HG02798 (cell line): ENCODE results near the gene IFNA16.
"Not testable (repeated sequence)": the region's sequence is repeated elsewhere in the genome, so short reads cannot be mapped to it uniquely, and the experiment has no call there.

Experiments used
- ATAC-seq: cut with Tn5 transposase; IDR thresholded peaks from one replicate; pipeline ENCODE4 v1.9.1; 2021; ENCODE audit warnings: mild to moderate bottlenecking; ENCODE audit not compliant: unreplicated experiment, poor library complexity

The IFNA16 gene

GRCh38 chr9:21217211-21217610, at the start of gene IFNA16:
Gene IFNA16 (minus strand): TSS chr9:21217311. CDS start chr9:21217305, 6 bp downstream.
- not testable (repeated sequence) for ATAC-seq

GRCh38 chr9:21265421-21266189, 48.5 kb upstream of the IFNA16 start:
- no peak for ATAC-seq

GRCh38 chr9:21255538-21256212, 38.6 kb upstream of the IFNA16 start:
- peak; percentile 36 for ATAC-seq

DNA sequence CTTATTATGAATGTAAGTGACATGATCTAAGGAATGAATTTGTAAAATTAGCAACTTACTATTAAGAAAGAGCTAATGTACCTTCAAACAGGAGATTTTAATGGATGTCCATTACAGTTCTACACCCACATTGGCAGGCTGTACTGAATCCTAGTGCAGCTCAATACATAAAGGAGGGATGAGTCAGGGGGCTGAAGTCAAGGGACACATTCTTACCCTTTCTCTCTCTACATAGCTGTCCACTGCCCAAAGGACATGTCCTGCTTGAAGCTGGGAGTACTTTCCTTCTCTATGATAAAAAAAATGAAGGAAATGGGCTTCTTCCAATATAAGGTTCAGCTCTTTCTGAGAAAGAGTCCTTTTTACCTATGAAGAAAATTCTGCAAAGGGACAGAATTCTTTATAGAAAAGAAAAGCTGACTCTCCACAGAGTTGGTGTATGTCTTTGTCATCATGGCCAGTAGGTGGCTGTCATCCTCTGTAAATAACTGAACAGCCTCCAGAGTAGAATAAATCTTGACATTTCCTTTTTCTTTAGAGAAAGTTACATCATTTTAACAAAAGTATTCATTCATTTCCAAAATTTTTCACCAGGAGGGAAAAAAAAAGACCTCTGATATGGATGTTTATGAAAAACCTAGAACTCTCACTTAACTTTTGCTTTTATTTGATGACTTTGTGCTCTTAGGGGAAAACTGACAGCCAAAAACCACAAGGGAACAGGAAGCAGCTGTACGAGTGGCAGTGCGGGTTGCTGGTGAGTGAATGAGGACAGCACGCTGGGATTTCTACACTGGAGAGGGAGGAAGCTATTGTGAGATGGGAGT, 35.8 kb upstream of the IFNA16 start:
- ATAC-seq = peak; percentile 75

DNA sequence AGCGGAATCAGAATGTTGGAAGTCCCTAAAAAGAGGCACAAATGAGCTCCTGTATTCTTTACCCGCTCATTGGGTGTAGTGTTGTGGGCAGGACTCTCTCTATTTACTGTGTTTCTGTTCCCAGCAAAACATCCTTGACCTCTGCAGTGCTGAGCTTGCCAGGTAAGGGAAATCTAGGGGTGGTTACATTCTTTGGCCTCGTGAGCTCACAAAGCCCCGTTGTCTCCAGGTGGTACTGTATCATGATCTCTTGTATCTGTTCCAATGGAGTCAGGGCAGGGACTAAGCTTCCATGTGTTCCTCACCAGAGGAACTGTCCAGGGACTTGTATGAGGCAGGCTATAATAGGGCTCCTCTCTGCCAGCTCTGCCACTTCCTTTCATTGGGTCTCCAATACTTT, 34.5 kb upstream of the IFNA16 start:
- no peak for ATAC-seq

DNA sequence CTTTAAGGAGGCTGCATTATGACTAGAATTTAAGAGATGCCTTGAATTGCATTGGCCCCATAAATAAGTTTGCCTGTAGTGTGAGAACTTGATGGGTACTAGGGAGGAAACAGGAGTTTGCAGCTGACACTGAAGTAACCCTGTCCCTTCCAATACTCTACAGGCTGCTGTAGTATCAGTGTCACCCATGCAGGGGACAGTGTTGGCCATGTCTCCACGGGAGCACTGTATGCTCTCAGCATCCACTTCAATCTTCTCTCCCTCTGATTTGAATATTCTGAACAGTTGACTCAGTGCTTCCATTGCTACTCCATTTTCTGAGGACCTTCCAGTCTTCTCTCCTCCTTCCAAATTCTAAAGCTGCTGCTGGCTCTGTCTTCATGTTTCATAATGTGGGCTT, 34.1 kb upstream of the IFNA16 start:
- ATAC-seq = no peak

GRCh38 chr9:21244836-21245235, 27.7 kb upstream of the IFNA16 start:
- ATAC-seq = no peak

GRCh38 chr9:21239911-21240310, 22.8 kb upstream of the IFNA16 start, which contains the start of gene IFNA14:
Gene IFNA14 (minus strand): TSS chr9:21240005. CDS start chr9:21239935, 70 bp downstream.
- no peak for ATAC-seq

DNA sequence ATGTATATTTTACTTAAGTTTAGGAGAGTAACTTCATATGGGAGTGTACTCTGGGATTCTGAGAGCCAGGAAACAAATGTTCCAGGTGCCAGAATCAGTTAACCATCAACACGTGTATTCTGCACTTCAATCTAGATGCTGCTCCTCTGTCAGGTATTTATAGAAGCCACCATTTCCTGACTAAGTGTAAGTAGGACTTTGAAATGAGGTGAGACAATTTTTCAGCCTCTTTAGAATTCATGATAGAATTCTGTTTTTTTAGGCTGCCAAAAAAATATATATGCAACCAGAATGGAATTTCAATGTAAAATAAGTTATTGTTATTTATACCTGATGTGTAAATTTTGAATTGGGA, 19.2 kb upstream of the IFNA16 start:
- ATAC-seq = not testable (repeated sequence)

DNA sequence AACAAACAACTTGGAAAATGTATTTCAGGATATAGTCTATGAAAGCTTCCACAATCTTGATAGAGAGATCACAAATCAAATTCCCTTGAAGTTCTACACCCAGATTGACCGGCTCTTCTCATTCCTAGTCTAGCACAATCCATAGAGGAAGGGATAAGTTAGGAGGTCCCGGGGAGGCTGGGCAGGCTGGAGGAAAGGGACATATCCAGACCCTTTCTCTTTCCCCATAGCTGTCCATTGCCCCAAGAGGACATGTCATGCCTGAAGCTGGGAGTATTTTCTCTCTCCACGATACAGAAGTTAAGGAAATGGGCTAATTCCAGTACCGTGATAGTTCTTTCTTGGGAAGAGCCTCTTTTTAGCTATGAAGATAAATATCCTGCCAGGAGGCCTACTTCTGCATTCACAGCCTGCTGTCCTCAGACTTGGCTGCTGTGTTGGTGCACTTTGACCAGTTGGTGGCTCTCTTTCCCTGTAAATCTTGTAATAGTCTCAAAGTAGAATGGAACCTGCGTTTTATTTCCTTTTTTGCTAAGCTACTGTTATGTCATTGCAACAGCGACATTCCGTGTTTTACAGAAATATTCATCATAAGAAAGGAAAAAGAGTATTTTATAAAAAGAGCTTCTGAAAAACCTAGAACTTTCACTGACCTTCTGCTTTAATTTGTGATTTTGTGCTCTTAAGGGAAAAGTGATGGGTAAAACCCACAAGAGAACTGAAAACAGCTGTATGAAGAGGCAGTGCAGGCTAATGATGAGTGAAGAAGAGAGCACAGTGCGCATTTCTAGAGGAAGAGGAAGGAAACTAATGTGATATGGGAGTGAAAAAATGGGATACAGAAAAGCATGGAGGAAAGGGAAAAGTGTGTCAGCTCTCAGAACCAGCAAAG, 18.6 kb upstream of the IFNA16 start:
- peak; percentile 85 for ATAC-seq

- ATAC-seq = no peak
Observed at GRCh38 chr9:21234153-21234687, 17.1 kb upstream of the IFNA16 start.

- ATAC-seq = no peak
Observed at GRCh38 chr9:21233258-21233657, 16.1 kb upstream of the IFNA16 start.

- ATAC-seq = no peak
Observed at GRCh38 chr9:21228122-21228521, 11.0 kb upstream of the IFNA16 start, which contains the start of gene IFNA17. Gene IFNA17 (minus strand): TSS chr9:21228222. CDS start chr9:21228173, 49 bp downstream.

GRCh38 chr9:21213411-21214326, 3.4 kb downstream of the IFNA16 start:
- peak; percentile 83 for ATAC-seq

- not testable (repeated sequence) for ATAC-seq
Observed at GRCh38 chr9:21212160-21212559, 5.0 kb downstream of the IFNA16 start.

DNA sequence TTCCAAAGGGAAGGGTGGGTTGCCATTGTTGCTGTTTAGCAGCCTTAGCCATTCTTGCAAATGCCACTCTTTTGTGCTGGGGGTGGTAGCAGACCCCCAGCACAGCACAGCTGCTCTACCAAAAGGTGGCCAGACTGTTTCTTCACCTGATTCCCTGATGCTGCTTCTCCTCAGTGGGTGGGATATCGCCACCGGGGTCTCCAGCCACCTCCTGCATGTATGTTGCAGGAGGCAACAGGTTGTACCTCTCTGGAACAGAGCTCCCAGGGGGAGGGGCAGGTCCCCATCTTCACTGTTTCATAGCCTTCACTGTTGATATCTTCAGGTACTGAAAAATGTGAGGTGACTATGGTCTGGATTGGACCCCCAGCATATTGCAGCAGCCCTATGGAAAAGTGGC, 6.3 kb downstream of the IFNA16 start:
- ATAC-seq = not testable (repeated sequence)

DNA sequence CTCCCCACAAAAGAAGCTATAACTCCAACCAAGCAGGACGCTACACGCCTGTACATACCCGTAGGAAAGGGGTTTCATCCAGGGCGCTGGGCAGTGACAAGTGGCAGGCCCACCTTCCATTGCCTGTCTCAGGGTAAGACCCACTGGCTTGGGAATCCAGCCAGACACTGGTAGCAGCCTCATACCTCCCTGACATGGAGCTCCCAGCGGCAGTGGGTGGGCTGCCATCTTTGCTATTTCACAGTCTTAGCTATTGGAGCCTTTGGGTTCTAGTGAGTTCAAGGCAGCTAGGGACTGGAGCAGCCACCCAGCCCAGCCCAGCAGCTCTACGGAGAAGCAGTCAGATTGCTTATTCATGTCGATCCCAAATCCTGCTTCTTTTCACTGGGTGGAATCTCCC, 6.8 kb downstream of the IFNA16 start:
- ATAC-seq = no peak

DNA sequence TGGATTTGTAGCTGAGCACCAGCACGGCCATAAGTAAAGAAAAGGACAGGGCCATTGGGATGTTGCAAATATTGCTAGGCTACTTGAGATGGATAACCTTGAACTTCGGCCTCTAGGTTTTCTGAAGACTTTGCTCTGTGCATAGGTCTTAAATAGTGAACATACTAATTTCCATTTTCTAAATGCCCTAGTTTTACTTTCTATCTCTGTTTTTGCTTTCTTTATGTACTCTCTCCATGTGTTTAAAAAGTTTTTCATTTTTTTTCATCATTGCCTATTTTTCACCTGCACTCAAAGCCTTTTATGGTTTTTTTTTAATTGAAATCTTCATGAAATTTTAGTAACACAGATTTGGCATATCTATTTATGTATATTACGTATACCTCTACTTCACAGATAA, 10.1 kb downstream of the IFNA16 start, which contains the start of gene IFNA10:
TSS of gene IFNA10 (minus strand) at position 101 of the 400 bp plus-strand sequence. CDS start at position 55, 46 bp downstream.
- not testable (repeated sequence) for ATAC-seq
